HG03095 (cell line): Measurements from ENCODE around the gene TEX51.

Experiments used
- ATAC-seq: cut with Tn5 transposase; IDR thresholded peaks from one replicate; pipeline ENCODE4 v1.9.1; 2021; ENCODE audit warnings: moderate library complexity; ENCODE audit not compliant: unreplicated experiment

TEX51 gene

DNA sequence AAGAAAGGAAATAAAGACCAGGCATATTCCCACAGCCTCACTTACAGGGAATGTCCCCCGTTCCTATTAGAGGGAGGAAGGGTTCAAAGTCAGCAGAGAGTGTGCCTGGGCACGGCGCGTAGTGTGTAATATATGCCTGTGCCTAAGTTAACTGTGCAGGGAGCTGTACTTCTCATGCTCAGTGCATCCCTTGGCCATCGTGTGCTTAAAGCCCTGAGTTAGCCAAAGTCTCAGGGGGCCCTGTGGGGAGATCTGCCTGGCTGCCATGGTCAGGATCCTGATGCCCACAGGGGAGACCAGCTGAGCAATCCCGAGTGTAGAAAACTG is 48.4 kb downstream of the TEX51 start:
- ATAC-seq: no peak

DNA sequence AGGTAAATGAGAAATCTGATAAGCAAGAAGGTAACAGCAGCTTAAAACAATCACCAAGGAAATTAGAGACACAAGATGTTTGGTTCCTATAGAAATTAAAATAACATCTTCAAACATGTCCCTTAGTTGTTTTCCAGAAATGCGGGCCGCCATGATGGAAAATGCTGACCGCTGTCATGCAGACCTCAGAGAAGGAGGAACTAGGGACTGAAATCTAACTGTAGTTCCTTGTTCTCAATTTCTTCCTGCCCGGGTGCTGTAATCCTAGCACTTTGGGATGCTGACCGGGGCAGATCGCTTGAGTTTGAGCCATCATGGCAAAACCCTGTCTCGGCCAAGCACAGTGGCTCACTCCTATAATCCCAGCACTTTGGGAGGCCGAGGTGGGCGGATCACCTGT is 51.1 kb downstream of the TEX51 start:
- no peak for ATAC-seq

DNA sequence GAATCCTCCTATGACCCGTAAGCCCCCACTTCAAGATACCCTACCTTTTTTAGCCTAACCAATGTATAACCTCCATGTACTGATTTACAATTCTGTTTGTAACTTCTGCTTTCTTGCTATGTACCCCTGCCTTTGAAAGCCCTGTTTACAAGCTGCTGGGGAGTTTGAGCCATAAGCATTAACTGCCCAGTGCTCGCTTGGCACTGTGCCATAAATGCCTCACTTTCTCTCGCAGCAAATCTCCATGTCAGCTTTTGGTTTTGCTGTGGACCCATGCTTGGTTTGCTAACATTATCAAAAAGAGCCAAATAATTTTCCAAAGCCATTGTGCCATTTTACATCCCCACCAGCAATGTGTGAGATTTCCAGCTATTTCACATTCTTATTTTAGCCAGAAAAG is 51.8 kb downstream of the TEX51 start:
- no peak for ATAC-seq
